HepG2 (cell line): ENCODE data around the gene SLC5A4. TPM values are rescaled to one million over a fixed set of nuclear protein-coding genes. Genes with fewer than 3 reads are reported as not detected.

Experiments used
- CHD2 ChIP-seq: IDR thresholded peaks from 2 replicates; pipeline ENCODE4 v1.6.1; 2011; ENCODE audit warnings: low read depth, low read length, improper control_type of control experiment
- EEA1 ChIP-seq: sonication (generic); formaldehyde crosslinking; IDR thresholded peaks from 2 replicates; pipeline ENCODE4 v1.5.1; 2020; ENCODE audit warnings: mild to moderate bottlenecking, missing genetic modification reagents, borderline replicate concordance
- FOXM1 ChIP-seq: sonication (generic); formaldehyde crosslinking; IDR thresholded peaks from 2 replicates; pipeline ENCODE4 v1.5.0; 2020; ENCODE audit warnings: missing genetic modification reagents
- LCORL ChIP-seq, 2 experiments: fragments of 450-650 bp in 1 of 2; sonication (generic) in 1 of 2; formaldehyde crosslinking in 1 of 2; IDR thresholded peaks; 2 replicates each; pipeline versions ENCODE4 v1.5.0 to v1.6.1; 2017 to 2020; ENCODE audit warnings: antibody characterized with exemption in 1 of 2, missing genetic modification reagents in 1 of 2
- MYC ChIP-seq: sonication (generic); formaldehyde crosslinking; IDR thresholded peaks from 2 replicates; pipeline ENCODE4 v1.9.0; 2021; ENCODE audit warnings: missing genetic modification reagents, borderline replicate concordance
- PITX1 ChIP-seq: sonication (generic); formaldehyde crosslinking; IDR thresholded peaks from 2 replicates; pipeline ENCODE4 v1.5.1; 2020; ENCODE audit warnings: mild to moderate bottlenecking, missing genetic modification reagents
- RAD21 ChIP-seq: fragments of 450-650 bp; formaldehyde crosslinking; IDR thresholded peaks from 2 replicates; pipeline ENCODE4 v1.5.0; 2020; ENCODE audit warnings: mild to moderate bottlenecking
- SETDB1 ChIP-seq: sonication (generic); formaldehyde crosslinking; IDR thresholded peaks from 2 replicates; pipeline ENCODE4 v1.5.1; 2020; ENCODE audit warnings: missing genetic modification reagents, mild to moderate bottlenecking, borderline replicate concordance
- SPEN ChIP-seq: sonication (generic); formaldehyde crosslinking; IDR thresholded peaks from 2 replicates; pipeline ENCODE4 v1.5.1; 2020; ENCODE audit warnings: low read depth, mild to moderate bottlenecking, missing genetic modification reagents
- STAG1 ChIP-seq: sonication (generic); formaldehyde crosslinking; IDR thresholded peaks from 2 replicates; pipeline ENCODE4 v1.4.0; 2020; ENCODE audit warnings: missing genetic modification reagents
- ZFX ChIP-seq: sonication (generic); formaldehyde crosslinking; IDR thresholded peaks from 2 replicates; pipeline ENCODE4 v1.4.0; 2020; ENCODE audit warnings: mild to moderate bottlenecking, low read depth, missing genetic modification reagents, moderate library complexity
- ZNF598 ChIP-seq: sonication (generic); formaldehyde crosslinking; IDR thresholded peaks from 2 replicates; pipeline ENCODE4 v1.5.1; 2020; ENCODE audit warnings: mild to moderate bottlenecking, missing genetic modification reagents, borderline replicate concordance
- ZNF883 ChIP-seq: sonication (generic); formaldehyde crosslinking; IDR thresholded peaks from 2 replicates; pipeline ENCODE4 v1.5.1; 2020; ENCODE audit warnings: mild to moderate bottlenecking, missing genetic modification reagents; ENCODE audit errors: not compliant biosample characterization
- ZSCAN21 ChIP-seq: sonication (generic); formaldehyde crosslinking; IDR thresholded peaks from 2 replicates; pipeline ENCODE4 v1.8.0; 2022; ENCODE audit warnings: mild to moderate bottlenecking, missing genetic modification reagents, moderate library complexity, borderline replicate concordance
- polyA plus RNA-seq, 8 experiments: library from polyadenylated mRNA; depleted of rRNA in 3 of 8; stranded (reverse) in 7 of 8; unstranded in 1 of 8; fragments of >200 nt; fragmentation: Illumina TruSeq in 4 of 8; extraction: Trizol in 4 of 8; gene quantifications; 2 replicates each; pipeline versions ENCODE4 v1.2.1 to v1.2.3, GENCODE V29; 2011 to 2016; ENCODE audit warnings: low read depth in 4 of 8, missing spikeins in 1 of 8, mixed read lengths in 1 of 8; ENCODE audit not compliant: insufficient read depth in 1 of 8
- total RNA-seq, 5 experiments: library from RNA; depleted of rRNA; stranded (reverse); fragments of >200 nt; fragmentation: Illumina TruSeq; extraction: Trizol; gene quantifications; 2 replicates each; pipeline ENCODE4 v1.2.3, GENCODE V29; 2016; ENCODE audit warnings: low read depth in 1 of 5
- TF ChIP-seq, protein P1 (sequence below): sonication (generic); formaldehyde crosslinking; IDR thresholded peaks from 2 replicates; pipeline ENCODE4 v1.9.0; 2022; ENCODE audit warnings: missing genetic modification reagents, mild to moderate bottlenecking, borderline replicate concordance
- TF ChIP-seq, protein P2 (sequence below): sonication (generic); formaldehyde crosslinking; IDR thresholded peaks from 2 replicates; pipeline ENCODE4 v1.4.0; 2020; ENCODE audit warnings: missing genetic modification reagents
- TF ChIP-seq, protein P3 (sequence below): sonication (generic); formaldehyde crosslinking; IDR thresholded peaks from 2 replicates; pipeline ENCODE4 v1.4.0; 2020; ENCODE audit warnings: mild to moderate bottlenecking, missing genetic modification reagents
- TF ChIP-seq, protein P4 (sequence below): sonication (generic); formaldehyde crosslinking; IDR thresholded peaks from 2 replicates; pipeline ENCODE4 v1.5.0; 2020; ENCODE audit warnings: mild to moderate bottlenecking, missing genetic modification reagents, moderate library complexity

The SLC5A4 gene
- total and polyA plus RNA-seq, 2 of the 13 experiments (the other 11 are each of a cell fraction or from before 2014, with no cell fraction given): not detected

- TF ChIP-seq SETDB1 (CRISPR knock-in tag): no peak
- TF ChIP-seq, protein P1, sequence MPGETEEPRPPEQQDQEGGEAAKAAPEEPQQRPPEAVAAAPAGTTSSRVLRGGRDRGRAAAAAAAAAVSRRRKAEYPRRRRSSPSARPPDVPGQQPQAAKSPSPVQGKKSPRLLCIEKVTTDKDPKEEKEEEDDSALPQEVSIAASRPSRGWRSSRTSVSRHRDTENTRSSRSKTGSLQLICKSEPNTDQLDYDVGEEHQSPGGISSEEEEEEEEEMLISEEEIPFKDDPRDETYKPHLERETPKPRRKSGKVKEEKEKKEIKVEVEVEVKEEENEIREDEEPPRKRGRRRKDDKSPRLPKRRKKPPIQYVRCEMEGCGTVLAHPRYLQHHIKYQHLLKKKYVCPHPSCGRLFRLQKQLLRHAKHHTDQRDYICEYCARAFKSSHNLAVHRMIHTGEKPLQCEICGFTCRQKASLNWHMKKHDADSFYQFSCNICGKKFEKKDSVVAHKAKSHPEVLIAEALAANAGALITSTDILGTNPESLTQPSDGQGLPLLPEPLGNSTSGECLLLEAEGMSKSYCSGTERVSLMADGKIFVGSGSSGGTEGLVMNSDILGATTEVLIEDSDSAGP (CRISPR knock-in tag): peak; percentile 55; the same call in 1 of the 2 replicates
- TF ChIP-seq STAG1: peak; percentile 32; the same call in 1 of the 2 replicates
- TF ChIP-seq, protein P2, sequence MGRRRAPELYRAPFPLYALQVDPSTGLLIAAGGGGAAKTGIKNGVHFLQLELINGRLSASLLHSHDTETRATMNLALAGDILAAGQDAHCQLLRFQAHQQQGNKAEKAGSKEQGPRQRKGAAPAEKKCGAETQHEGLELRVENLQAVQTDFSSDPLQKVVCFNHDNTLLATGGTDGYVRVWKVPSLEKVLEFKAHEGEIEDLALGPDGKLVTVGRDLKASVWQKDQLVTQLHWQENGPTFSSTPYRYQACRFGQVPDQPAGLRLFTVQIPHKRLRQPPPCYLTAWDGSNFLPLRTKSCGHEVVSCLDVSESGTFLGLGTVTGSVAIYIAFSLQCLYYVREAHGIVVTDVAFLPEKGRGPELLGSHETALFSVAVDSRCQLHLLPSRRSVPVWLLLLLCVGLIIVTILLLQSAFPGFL (CRISPR knock-in tag): no peak
- 0 out of 2 replicates have a peak, but pooled peaks have one; percentile 34 for TF ChIP-seq ZSCAN21 (CRISPR knock-in tag)
- TF ChIP-seq, protein P3, sequence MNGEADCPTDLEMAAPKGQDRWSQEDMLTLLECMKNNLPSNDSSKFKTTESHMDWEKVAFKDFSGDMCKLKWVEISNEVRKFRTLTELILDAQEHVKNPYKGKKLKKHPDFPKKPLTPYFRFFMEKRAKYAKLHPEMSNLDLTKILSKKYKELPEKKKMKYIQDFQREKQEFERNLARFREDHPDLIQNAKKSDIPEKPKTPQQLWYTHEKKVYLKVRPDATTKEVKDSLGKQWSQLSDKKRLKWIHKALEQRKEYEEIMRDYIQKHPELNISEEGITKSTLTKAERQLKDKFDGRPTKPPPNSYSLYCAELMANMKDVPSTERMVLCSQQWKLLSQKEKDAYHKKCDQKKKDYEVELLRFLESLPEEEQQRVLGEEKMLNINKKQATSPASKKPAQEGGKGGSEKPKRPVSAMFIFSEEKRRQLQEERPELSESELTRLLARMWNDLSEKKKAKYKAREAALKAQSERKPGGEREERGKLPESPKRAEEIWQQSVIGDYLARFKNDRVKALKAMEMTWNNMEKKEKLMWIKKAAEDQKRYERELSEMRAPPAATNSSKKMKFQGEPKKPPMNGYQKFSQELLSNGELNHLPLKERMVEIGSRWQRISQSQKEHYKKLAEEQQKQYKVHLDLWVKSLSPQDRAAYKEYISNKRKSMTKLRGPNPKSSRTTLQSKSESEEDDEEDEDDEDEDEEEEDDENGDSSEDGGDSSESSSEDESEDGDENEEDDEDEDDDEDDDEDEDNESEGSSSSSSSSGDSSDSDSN: 0 out of 2 replicates have a peak, but pooled peaks have one; percentile 9
- 0 out of 2 replicates have a peak, but pooled peaks have one; percentile 38 for TF ChIP-seq PITX1
- TF ChIP-seq LCORL (IDR thresholded peaks at IDR 0.05): no peak
- peak; percentile 64 for TF ChIP-seq LCORL (CRISPR knock-in tag; IDR thresholded peaks at IDR 0.05)
- no peak for TF ChIP-seq CHD2
- 0 out of 2 replicates have a peak, but pooled peaks have one; percentile 17 for TF ChIP-seq ZFX (CRISPR knock-in tag)
- TF ChIP-seq EEA1 (CRISPR knock-in tag): 0 out of 2 replicates have a peak, but pooled peaks have one; percentile 43
- TF ChIP-seq, protein P4, sequence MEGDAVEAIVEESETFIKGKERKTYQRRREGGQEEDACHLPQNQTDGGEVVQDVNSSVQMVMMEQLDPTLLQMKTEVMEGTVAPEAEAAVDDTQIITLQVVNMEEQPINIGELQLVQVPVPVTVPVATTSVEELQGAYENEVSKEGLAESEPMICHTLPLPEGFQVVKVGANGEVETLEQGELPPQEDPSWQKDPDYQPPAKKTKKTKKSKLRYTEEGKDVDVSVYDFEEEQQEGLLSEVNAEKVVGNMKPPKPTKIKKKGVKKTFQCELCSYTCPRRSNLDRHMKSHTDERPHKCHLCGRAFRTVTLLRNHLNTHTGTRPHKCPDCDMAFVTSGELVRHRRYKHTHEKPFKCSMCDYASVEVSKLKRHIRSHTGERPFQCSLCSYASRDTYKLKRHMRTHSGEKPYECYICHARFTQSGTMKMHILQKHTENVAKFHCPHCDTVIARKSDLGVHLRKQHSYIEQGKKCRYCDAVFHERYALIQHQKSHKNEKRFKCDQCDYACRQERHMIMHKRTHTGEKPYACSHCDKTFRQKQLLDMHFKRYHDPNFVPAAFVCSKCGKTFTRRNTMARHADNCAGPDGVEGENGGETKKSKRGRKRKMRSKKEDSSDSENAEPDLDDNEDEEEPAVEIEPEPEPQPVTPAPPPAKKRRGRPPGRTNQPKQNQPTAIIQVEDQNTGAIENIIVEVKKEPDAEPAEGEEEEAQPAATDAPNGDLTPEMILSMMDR: peak; percentile 70
- TF ChIP-seq ZNF883 (CRISPR knock-in tag): peak; percentile 48
- TF ChIP-seq ZNF598 (CRISPR knock-in tag): 0 out of 2 replicates have a peak, but pooled peaks have one; percentile 57
- peak; percentile 28; the same call in 1 of the 2 replicates for TF ChIP-seq RAD21
- 0 out of 2 replicates have a peak, but pooled peaks have one; percentile 14 for TF ChIP-seq MYC (CRISPR knock-in tag)
- TF ChIP-seq FOXM1: no peak
- 0 out of 2 replicates have a peak, but pooled peaks have one; percentile 27 for TF ChIP-seq SPEN (CRISPR knock-in tag)
Observed at GRCh38 chr22:32206774-32207758, 48.1 kb downstream of the SLC5A4 start (continued).
